HUES48 (cell line): ENCODE data around the gene FYB1.

Experiments used
- H3K27ac ChIP-seq: one replicate; pipeline ENCODE4 v1.7.0; 2013; ENCODE audit warnings: low read depth, low read length, inconsistent platforms
- H3K27me3 ChIP-seq: 2 replicates; pipeline ENCODE4 v1.6.1; 2013; ENCODE audit warnings: mild to moderate bottlenecking, low read length; ENCODE audit not compliant: control insufficient read depth, insufficient read depth
- H3K36me3 ChIP-seq: 2 replicates; pipeline ENCODE4 v1.6.1; 2013; ENCODE audit warnings: low read length; ENCODE audit not compliant: control insufficient read depth, insufficient read depth
- H3K4me1 ChIP-seq: 2 replicates; pipeline ENCODE4 v1.6.1; 2013; ENCODE audit warnings: mild to moderate bottlenecking, low read length; ENCODE audit not compliant: control insufficient read depth, insufficient read depth
- H3K4me3 ChIP-seq: 2 replicates; pipeline ENCODE4 v1.5.1; 2013; ENCODE audit warnings: mild to moderate bottlenecking, low read depth, low read length
- H3K9ac ChIP-seq: 2 replicates; pipeline ENCODE4 v1.6.1; 2013; ENCODE audit warnings: mild to moderate bottlenecking, low read depth, low read length, moderate library complexity
- H3K9me3 ChIP-seq: 2 replicates; pipeline ENCODE4 v1.6.1; 2013; ENCODE audit warnings: low read length; ENCODE audit not compliant: control insufficient read depth, insufficient read depth

Gene FYB1

DNA sequence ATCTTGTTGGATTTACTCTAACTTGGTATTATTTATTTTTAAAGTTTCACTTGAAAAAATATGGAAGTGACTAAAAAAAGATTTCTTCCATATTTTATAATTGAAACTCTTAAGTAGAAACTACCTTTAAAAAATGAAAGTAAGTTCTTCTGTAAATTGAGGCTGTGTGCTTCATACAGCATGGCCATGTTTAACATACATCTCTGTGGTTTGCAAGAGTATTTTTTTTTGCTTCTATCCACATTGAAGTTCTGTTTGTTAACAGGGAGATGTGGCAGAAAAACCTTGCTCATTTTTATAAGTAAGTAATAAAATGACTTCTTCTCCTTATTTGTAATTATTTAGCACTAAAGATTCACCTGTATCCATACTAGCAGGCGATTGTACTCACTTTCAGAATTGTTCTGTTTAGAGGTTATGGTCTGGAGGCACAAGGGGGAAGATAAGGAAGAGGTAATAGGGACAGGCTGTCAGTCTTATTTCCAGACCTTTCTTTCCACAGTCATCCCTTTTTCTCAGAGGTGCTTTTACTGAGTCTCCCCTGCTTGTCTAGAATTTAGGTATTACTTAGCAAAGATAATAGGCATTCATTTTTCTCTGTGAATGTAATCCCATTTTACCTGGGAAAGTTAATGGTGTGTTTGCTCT lies 16.0 kb downstream of the FYB1 start:
- Histone ChIP-seq H3K4me1 (no peaks in the 10 kb centered on the region; the same call in 1 of the 2 replicates), H3K4me3 (no peak overlapping the region), H3K36me3 (no peaks in the 10 kb centered on the region), H3K27ac (no peak overlapping the region), H3K9me3 (no peaks in the 10 kb centered on the region), H3K27me3 (no peaks in the 10 kb centered on the region), H3K9ac (no peak overlapping the region)

DNA sequence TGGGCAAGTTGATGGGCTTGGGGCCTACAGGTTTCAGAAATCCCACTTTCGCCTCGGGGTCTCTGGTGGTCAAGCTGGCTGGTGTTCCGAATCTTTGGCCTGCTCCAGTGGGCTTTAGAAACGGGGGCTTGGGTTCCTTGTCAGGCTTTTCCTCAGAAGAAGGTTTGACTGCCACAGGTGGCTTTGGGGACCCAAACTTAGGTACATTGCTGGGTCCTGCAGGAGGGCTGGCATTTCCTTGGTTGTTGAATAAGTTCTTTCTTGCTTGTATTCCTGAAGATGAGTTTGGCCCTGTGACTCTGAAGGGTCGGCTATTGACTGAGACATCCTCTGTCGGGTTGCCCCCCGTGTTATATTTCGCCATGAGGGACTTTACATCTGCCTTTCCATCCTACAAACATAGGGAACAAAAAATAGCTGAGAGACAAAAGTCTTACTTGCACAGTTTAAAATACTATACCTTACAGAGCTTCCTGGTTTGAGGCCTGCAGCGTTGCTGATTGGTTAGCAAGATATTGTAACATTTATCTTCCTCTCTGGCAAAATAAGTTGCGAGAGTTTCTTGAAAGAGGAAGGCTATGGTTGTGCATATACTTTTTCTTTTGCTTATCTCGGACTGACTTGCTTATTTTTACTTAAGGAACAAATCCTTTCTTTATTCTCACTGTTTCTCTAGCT lies 16.6 kb downstream of the FYB1 start:
- Histone ChIP-seq H3K36me3 (no peaks in the 10 kb centered on the region), H3K27me3 (no peaks in the 10 kb centered on the region), H3K9me3 (no peaks in the 10 kb centered on the region), H3K4me3 (no peak overlapping the region), H3K27ac (no peak overlapping the region), H3K4me1 (no peaks in the 10 kb centered on the region; the same call in 1 of the 2 replicates), H3K9ac (no peak overlapping the region)

DNA sequence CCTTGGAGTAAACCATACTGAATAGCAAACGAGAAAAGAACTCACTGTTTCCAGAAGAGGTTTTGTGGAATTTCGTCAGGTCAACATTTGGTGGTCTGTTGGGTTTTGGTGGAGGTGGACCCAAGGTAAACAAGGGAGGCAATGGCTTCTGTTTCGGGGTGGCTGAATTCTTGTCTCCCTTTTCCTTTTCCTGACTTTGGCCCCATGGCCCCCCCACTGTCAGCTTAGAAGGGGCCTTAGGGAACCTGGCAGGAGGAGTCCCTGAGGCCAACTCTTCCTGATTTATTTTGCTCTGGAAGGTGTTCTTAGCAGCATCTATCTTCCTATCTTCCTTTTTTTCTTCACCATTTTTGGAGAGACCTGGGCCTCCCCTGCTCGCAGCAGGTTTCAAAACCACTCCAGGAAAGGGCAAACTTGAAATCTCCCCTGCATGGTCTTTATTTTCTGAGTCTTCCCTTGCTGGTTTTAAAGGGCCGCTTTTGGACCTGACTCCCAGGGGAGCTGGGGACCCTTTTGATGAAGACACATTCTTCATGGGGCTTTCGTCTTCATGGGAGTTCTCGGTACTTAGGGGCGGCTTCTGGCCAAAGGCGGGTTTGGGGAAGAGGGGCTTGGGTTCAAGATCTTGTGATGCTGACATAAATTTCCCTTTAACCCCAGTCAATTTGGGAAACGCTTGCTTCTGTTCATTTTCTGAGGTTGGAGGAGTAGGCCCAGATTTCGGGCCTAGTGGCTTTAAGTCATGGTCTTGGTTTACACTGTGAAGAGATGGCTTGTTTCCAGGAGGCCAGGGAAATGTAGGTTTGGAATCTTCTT lies 17.4 kb downstream of the FYB1 start:
- H3K4me1 ChIP-seq: no peaks in the 10 kb centered on the region
- no peaks in the 10 kb centered on the region for H3K9me3 ChIP-seq
- H3K27ac ChIP-seq: no peak overlapping the region

DNA sequence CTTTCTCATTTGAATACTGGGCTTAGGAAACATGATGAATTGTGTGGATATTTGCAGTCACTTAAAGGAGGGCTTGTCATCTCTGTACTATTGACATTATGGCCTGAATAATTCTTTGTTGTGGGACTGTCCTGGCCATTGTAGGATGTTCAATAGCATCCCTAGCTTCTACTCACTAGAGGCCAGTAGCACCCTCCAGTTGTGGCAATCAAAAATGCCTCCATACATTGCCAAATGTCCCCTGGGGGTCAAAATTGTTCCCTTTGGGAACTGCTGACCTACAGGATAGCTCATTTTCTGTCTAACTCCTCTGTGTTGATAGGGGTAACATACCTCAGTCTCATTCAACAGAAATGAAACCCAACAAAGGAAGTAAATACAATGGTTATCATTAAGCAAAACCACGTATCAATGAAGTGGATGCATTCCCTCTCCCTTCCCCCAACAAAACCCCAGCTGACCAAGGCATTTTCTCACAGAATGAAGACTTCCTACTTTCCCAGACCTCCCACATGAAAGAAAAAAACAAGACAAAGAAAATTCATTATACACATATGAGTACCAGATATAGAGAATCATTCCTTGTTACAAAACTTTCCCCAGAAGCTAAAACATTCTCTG lies 18.1 kb downstream of the FYB1 start:
- Histone ChIP-seq H3K4me3 (no peak overlapping the region), H3K36me3 (no peaks in the 10 kb centered on the region), H3K9me3 (no peaks in the 10 kb centered on the region), H3K4me1 (no peaks in the 10 kb centered on the region), H3K27ac (no peak overlapping the region), H3K9ac (no peak overlapping the region), H3K27me3 (no peaks in the 10 kb centered on the region)

More for the DNA sequence above, 17.4 kb downstream of the FYB1 start:
- Histone ChIP-seq H3K36me3 (no peaks in the 10 kb centered on the region), H3K27me3 (no peaks in the 10 kb centered on the region), H3K4me3 (no peak overlapping the region), H3K9ac (no peak overlapping the region)

DNA sequence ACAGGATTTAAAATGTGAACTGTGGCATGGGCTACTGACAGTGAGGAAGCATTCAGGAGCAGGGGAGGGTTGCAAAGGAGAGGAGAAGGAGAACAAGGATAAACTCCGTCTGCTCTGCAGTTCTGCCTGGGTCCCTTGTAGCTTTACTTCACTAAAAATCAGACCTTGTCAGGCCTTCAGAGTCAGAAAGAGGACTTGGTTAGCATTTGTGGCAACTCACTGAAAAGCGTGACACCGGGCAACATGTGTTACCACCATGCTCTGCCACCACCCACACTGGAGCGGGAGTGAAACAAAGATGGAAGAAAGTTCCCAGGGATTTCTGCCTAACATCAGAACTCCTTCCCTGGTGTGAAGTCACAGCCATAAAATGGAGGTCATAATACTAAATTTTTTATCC lies 19.3 kb downstream of the FYB1 start:
- Histone ChIP-seq H3K27ac (no peak overlapping the region), H3K27me3 (no peaks in the 10 kb centered on the region), H3K9ac (no peak overlapping the region), H3K4me1 (no peaks in the 10 kb centered on the region), H3K9me3 (no peaks in the 10 kb centered on the region), H3K4me3 (no peak overlapping the region), H3K36me3 (no peaks in the 10 kb centered on the region)

DNA sequence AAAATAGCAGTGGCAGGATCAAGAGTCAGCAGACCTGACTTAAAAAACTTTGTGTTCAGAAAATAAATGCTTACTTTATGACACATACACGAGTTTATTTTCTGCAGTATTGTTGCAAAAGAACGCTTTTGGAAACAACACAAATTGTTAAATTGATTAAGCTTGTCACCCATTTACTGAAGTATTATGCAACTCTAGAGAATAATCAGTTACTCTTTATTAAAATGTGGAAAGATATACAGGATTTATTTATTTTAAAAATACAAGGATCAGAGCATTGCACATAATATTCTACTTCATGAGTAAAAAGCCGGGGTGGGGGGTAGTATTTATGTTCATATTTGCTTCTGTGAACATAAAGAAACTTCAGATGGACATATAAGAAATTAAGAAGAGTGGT lies 20.0 kb downstream of the FYB1 start:
- H3K27ac ChIP-seq: no peak overlapping the region
- H3K4me1 ChIP-seq: no peaks in the 10 kb centered on the region
- no peak overlapping the region for H3K4me3 ChIP-seq
- H3K9ac ChIP-seq: no peak overlapping the region
- H3K9me3 ChIP-seq: no peaks in the 10 kb centered on the region
- no peaks in the 10 kb centered on the region for H3K36me3 ChIP-seq
- H3K27me3 ChIP-seq: no peaks in the 10 kb centered on the region

DNA sequence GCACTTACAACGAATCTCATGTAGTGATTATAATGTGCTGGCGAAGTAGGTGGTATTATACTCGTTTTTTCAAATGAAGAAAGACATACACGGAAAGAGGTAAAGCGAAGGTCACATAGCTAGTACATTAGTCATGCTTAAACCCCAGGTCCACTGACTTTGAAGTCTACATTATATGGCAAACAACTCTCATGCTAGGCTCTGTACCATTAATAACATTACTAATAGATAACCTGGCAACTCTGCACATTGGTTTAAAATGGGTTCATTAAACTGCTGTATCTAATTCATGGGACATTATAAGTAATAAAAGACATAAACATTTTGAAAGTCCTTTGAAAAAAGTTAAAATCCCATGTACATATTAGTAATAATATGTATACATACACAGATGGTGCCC lies 21.2 kb downstream of the FYB1 start:
- Histone ChIP-seq H3K9ac (no peak overlapping the region), H3K36me3 (no peaks in the 10 kb centered on the region), H3K4me1 (no peaks in the 10 kb centered on the region), H3K4me3 (no peak overlapping the region), H3K27ac (no peak overlapping the region), H3K9me3 (no peaks in the 10 kb centered on the region), H3K27me3 (no peaks in the 10 kb centered on the region)

DNA sequence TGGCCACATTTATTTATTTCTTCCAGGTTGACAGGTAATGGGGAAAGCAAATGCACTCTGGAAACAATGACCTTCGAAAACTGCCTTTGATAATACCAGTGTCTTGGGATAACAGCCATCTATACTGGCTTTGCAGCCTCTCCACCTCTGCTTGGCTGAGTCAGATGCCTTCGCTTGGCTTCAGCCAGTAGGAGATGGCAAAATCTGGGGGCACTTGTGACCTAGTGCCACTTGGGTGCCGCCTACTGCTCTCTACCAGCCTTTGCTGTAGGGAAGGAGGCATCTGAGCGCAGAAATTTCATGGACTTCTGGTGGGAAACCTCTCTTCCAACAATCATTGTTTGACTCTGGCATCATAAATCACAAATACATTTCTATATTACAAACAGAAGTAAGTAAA lies 21.8 kb downstream of the FYB1 start:
- Histone ChIP-seq H3K27me3 (no peaks in the 10 kb centered on the region), H3K4me1 (no peaks in the 10 kb centered on the region), H3K36me3 (no peaks in the 10 kb centered on the region), H3K27ac (no peak overlapping the region), H3K4me3 (no peak overlapping the region), H3K9me3 (no peaks in the 10 kb centered on the region), H3K9ac (no peak overlapping the region)

DNA sequence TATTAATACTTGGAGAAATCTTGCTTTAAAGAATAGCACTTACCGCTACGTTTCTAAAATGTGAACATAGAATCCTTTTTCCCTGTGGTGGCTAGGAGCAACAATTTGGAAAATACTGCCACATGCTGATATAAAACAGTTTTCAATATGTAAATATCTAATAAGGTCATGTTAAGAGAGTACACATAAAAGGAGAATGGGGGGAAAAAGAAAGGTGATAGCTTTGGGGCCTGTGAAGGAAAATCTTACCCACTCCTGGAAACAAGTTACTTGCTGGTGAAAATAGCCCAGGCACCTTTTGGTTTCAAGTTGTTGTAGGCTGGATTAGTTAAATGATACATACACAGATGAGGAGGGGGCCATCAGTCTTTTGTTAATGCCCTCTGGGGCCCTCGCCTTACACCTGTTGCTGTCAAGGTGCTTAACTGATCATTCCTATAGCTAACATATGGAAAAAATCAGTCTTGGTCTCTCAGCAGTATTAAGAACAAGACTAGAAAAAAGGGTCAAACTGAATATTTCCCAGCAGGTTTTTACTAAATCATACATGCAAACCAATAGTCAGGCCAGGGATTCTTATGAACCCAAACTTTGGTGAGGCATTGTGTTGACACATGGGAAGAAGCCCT lies 24.1 kb downstream of the FYB1 start:
- H3K9ac ChIP-seq: no peak overlapping the region
- H3K4me3 ChIP-seq: no peak overlapping the region
- H3K27me3 ChIP-seq: no peaks in the 10 kb centered on the region
- no peaks in the 10 kb centered on the region for H3K36me3 ChIP-seq
- no peak overlapping the region for H3K27ac ChIP-seq
- no peaks in the 10 kb centered on the region for H3K9me3 ChIP-seq
- H3K4me1 ChIP-seq: no peaks in the 10 kb centered on the region

DNA sequence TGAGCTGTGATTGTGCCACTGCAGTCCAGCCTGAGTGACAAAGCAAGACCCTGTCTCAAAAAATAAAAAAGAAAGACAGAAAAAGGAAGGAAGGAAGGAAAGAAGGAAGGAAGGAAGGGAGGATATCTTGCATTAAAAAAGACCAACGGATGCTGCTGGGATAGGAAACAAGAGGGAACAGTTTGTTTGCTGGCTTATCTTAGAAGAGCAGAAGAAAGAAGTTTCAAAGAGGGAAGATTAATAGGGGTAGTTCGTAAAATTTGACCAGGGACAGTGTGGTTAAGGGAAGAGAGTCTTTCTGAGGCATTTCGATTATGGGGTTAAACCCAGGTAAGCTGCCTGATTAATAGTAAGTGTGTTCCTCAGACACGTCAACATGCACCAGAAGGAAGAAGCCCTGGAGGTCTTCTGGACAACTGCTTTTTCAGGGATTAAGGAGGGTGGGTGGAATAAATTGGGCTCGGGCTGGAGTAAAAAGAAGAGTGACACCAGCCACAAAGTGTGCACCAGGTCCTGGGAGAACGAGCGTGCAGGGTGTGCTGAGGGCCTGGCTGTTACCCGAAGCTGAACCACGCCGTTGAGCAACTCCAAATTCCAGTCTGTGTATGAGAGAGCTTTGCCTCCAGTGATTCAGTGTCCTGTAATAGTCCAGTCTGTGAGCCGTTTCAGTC lies 24.8 kb downstream of the FYB1 start:
- no peaks in the 10 kb centered on the region for H3K27me3 ChIP-seq
- H3K9me3 ChIP-seq: no peaks in the 10 kb centered on the region
- H3K27ac ChIP-seq: no peak overlapping the region
- no peaks in the 10 kb centered on the region for H3K4me1 ChIP-seq
- H3K9ac ChIP-seq: no peak overlapping the region
- no peak overlapping the region for H3K4me3 ChIP-seq
- H3K36me3 ChIP-seq: no peaks in the 10 kb centered on the region
